Lung (tissue), 12 donors: ENCODE measurements around the gene MX1. TPM values are rescaled to one million over a fixed set of nuclear protein-coding genes. Genes with fewer than 3 reads are reported as not detected.

Experiments used
- ATAC-seq: fragments of 200-7000 bp; cut with Tn5 transposase; one replicate; pipeline ENCODE4 v1.9.1; 2020; ENCODE audit warnings: moderate number of reproducible peaks; ENCODE audit not compliant: insufficient read depth, low FRiP score
- DNase-seq, 3 donors: peaks; one replicate each; pipeline ENCODE4 v3.0.0-alpha.2; 2013 to 2017
- H3K27ac ChIP-seq, 2 donors: one replicate each; pipeline ENCODE4 v1.5.1; 2013; ENCODE audit warnings: mild to moderate bottlenecking in 2 of 2, moderate library complexity in 2 of 2, control low read depth in 1 of 2, inconsistent platforms in 1 of 2, low read depth in 1 of 2, low read length in 1 of 2
- H3K27me3 ChIP-seq, 3 donors: one replicate each; pipeline ENCODE4 v1.5.1; 2013; ENCODE audit warnings: low read length in 2 of 3; ENCODE audit not compliant: control insufficient read depth in 3 of 3, insufficient read depth in 3 of 3
- H3K36me3 ChIP-seq, 4 donors: one replicate each; pipeline ENCODE4 v1.5.1; 2013; ENCODE audit warnings: low read length in 4 of 4, mild to moderate bottlenecking in 1 of 4, moderate library complexity in 1 of 4; ENCODE audit not compliant: control insufficient read depth in 4 of 4, insufficient read depth in 4 of 4
- H3K4me1 ChIP-seq, 5 donors: one replicate each; pipeline ENCODE4 v1.5.1; 2013; ENCODE audit warnings: low read length in 5 of 5, mild to moderate bottlenecking in 2 of 5, moderate library complexity in 1 of 5; ENCODE audit not compliant: control insufficient read depth in 5 of 5, insufficient read depth in 5 of 5
- H3K4me3 ChIP-seq: one replicate; pipeline ENCODE4 v1.5.1; 2013; ENCODE audit warnings: mild to moderate bottlenecking, control low read depth, moderate library complexity
- H3K9ac ChIP-seq, 2 donors: one replicate each; pipeline ENCODE4 v1.5.1; 2013; ENCODE audit warnings: low read length in 2 of 2, control low read depth in 1 of 2; ENCODE audit not compliant: insufficient read depth in 1 of 2
- H3K9me3 ChIP-seq, 4 donors: one replicate each; pipeline ENCODE4 v1.5.1; 2013; ENCODE audit warnings: low read length in 3 of 4, mild to moderate bottlenecking in 1 of 4, moderate library complexity in 1 of 4; ENCODE audit not compliant: control insufficient read depth in 4 of 4, insufficient read depth in 3 of 4
- CTCF ChIP-seq: IDR thresholded peaks from 2 replicates; pipeline ENCODE4 v1.5.1; 2012; ENCODE audit warnings: mild to moderate bottlenecking; ENCODE audit errors: control extremely low read depth, extremely low read depth
- WGBS, 2 donors: extraction: QIAGEN DNeasy Blood & Tissue Kit; methylation state at CpG; one replicate each; pipeline ENCODE4 v1.1.7; 2013; 5-methylcytosine and 5-hydroxymethylcytosine counted together
- polyA plus RNA-seq, 2 donors: library from polyadenylated mRNA; stranded (reverse); fragments of 200-250 nt; gene quantifications; one replicate each; pipeline ENCODE4 v1.2.1, GENCODE V29; 2013
- total RNA-seq, 2 donors: library from RNA; depleted of rRNA in 1 of 2; stranded (reverse); fragments of >200 nt in 1 of 2; gene quantifications; one replicate each; pipeline ENCODE4 v1.2.1, GENCODE V29; 2014 to 2021
- donor health status: control.
- donor health status: control.
- donor health status: Bipolar disorder and iron deficiency.
- donor health status: healthy.
- donor health status: DM: yes; HTN: yes; CAD: no.

The MX1 gene
- total and polyA plus RNA-seq, 4 donors: 18.9 to 43.5 (median 31.3) TPM

- 20 to 24% methylated on average over 41 of the region's 41 CpGs for WGBS, 2 donors
- no peak for TF ChIP-seq CTCF
- Histone ChIP-seq H3K9ac (no peak overlapping the region), H3K36me3 (peaks cover 0 to 17% (median 0%) of the 10 kb centered on the region in 4 donors), H3K27ac (peak overlapping the region in 1 of 2 donors; percentile 78), H3K9me3 (no peaks in the 10 kb centered on the region), H3K4me3 (peak overlapping the region; percentile 54), H3K4me1 (peaks cover 0 to 8% (median 5%) of the 10 kb centered on the region in 5 donors), H3K27me3 (peaks cover 0 to 15% (median 13%) of the 10 kb centered on the region in 3 donors)
- DNase-seq (no peak), ATAC-seq (no peak)
Measured at GRCh38 chr21:41426676-41427404, 801 bp downstream of the MX1 start.

GRCh38 chr21:41427556-41427955 lies 1.5 kb downstream of the MX1 start:
- WGBS, 2 donors: 93% methylated on average over 8 of the region's 8 CpGs
- DNase-seq (no peak), ATAC-seq (no peak)

GRCh38 chr21:41428311-41428710 lies 2.3 kb downstream of the MX1 start:
- Histone ChIP-seq H3K36me3 (peaks cover 0 to 28% (median 2%) of the 10 kb centered on the region in 4 donors), H3K27me3 (peaks cover 0 to 15% (median 13%) of the 10 kb centered on the region in 3 donors), H3K4me1 (peaks cover 0 to 10% (median 3%) of the 10 kb centered on the region in 5 donors), H3K9me3 (no peaks in the 10 kb centered on the region), H3K4me3 (no peak overlapping the region), H3K9ac (no peak overlapping the region), H3K27ac (no peak overlapping the region)
- no peak for ATAC-seq
- WGBS, 2 donors: 96 to 98% methylated on average over 8 of the region's 8 CpGs
- no peak for DNase-seq
- no peak for TF ChIP-seq CTCF

More at GRCh38 chr21:41427556-41427955, 1.5 kb downstream of the MX1 start:
- Histone ChIP-seq H3K36me3 (peaks cover 0 to 23% (median 0%) of the 10 kb centered on the region in 4 donors), H3K4me1 (peaks cover 0 to 5% (median 3%) of the 10 kb centered on the region in 5 donors), H3K9ac (no peak overlapping the region), H3K4me3 (no peak overlapping the region), H3K9me3 (no peaks in the 10 kb centered on the region), H3K27ac (no peak overlapping the region), H3K27me3 (peaks cover 0 to 15% (median 13%) of the 10 kb centered on the region in 3 donors)
- no peak for TF ChIP-seq CTCF
